Mesothelial cell of epicardium (in vitro differentiated cells): ENCODE results near the gene FAM237B. TPM values are rescaled to one million over a fixed set of nuclear protein-coding genes. Genes with fewer than 3 reads are reported as not detected.

ENCODE experiments used
- DNase-seq, 2 experiments: peaks; one replicate each; pipeline ENCODE4 v3.0.0; 2021; ENCODE audit warnings: low spot score in 2 of 2; ENCODE audit not compliant: unreplicated experiment in 2 of 2
- H3K27ac Mint-ChIP-seq: 2 replicates; pipeline ENCODE4 v1.8.0; 2021; ENCODE audit warnings: mixed read lengths
- H3K27me3 Mint-ChIP-seq: 2 replicates; pipeline ENCODE4 v1.8.0; 2021; ENCODE audit warnings: low read depth, mixed read lengths
- H3K36me3 Mint-ChIP-seq: 2 replicates; pipeline ENCODE4 v1.8.0; 2021; ENCODE audit warnings: mixed read lengths
- H3K4me1 Mint-ChIP-seq: 2 replicates; pipeline ENCODE4 v1.8.0; 2021; ENCODE audit warnings: mixed read lengths
- H3K4me3 Mint-ChIP-seq: 2 replicates; pipeline ENCODE4 v1.8.0; 2021; ENCODE audit warnings: mild to moderate bottlenecking, moderate library complexity, mixed read lengths
- H3K9me3 Mint-ChIP-seq: 2 replicates; pipeline ENCODE4 v1.8.0; 2021; ENCODE audit warnings: mixed read lengths
- total RNA-seq: library from RNA; stranded (reverse); gene quantifications from 3 replicates; pipeline ENCODE4 v1.2.1, GENCODE V29; 2021
- TF ChIP-seq, protein P1 (sequence below): fragments of 200-600 bp; sonication (generic); IDR thresholded peaks from one replicate; pipeline ENCODE4 v1.5.0; 2021; ENCODE audit warnings: antibody characterized with exemption; ENCODE audit not compliant: unreplicated experiment

Gene FAM237B
- total RNA-seq, 1 donor from 2014 or later = not detected

DNA sequence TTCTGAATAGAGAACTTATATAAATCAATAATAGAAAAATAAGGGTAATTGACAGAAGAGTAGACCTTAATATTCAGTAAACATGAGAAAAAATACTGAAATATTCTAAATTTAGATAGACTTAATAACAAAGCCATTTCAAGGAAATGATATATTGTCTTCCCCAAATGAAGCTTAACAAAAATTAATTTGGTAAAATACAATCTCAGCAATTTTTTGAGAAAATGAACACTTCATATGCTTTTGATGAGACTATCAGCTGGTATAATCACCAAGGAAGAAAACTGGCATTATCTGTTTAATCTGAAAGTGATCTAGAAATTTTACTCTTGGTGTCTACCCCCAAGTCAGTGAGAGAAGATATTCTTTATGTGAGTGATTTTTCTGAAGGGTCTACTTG is 1.7 kb upstream of the FAM237B start:
- Mint-ChIP-seq H3K27ac (no peak overlapping the region), H3K36me3 (no peaks in the 10 kb centered on the region), H3K27me3 (peaks cover 75% of the 10 kb centered on the region), H3K4me1 (peaks cover 5% of the 10 kb centered on the region), H3K4me3 (no peak overlapping the region), H3K9me3 (no peaks in the 10 kb centered on the region)
- TF ChIP-seq, protein P1, sequence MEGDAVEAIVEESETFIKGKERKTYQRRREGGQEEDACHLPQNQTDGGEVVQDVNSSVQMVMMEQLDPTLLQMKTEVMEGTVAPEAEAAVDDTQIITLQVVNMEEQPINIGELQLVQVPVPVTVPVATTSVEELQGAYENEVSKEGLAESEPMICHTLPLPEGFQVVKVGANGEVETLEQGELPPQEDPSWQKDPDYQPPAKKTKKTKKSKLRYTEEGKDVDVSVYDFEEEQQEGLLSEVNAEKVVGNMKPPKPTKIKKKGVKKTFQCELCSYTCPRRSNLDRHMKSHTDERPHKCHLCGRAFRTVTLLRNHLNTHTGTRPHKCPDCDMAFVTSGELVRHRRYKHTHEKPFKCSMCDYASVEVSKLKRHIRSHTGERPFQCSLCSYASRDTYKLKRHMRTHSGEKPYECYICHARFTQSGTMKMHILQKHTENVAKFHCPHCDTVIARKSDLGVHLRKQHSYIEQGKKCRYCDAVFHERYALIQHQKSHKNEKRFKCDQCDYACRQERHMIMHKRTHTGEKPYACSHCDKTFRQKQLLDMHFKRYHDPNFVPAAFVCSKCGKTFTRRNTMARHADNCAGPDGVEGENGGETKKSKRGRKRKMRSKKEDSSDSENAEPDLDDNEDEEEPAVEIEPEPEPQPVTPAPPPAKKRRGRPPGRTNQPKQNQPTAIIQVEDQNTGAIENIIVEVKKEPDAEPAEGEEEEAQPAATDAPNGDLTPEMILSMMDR = no peak
- DNase-seq = no peak

DNA sequence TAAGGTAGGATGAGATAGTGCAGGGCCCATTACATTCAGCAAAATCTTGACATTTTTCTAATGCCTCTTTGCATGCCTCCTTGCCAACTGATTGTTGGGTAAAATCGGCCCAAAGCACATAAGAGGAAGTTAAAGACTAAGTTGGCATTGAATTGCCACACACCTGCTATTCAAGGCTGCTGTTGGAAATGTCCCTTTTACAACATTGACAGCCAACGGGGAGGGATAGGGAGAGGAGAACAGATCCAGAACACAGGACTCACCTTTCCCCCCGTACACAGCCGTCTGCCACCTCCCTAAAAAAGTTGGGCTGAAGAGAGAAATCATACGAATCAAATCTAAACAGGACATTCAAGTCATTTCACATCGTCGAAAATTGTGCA is 695 bp downstream of the FAM237B start:
- TF ChIP-seq, protein P1 = no peak
- peak overlapping the region; percentile 51 for H3K4me3 Mint-ChIP-seq
- no peak overlapping the region for H3K27ac Mint-ChIP-seq
- no peaks in the 10 kb centered on the region for H3K9me3 Mint-ChIP-seq
- H3K36me3 Mint-ChIP-seq = no peaks in the 10 kb centered on the region
- H3K4me1 Mint-ChIP-seq = peaks cover 5% of the 10 kb centered on the region
- H3K27me3 Mint-ChIP-seq = peaks cover 85% of the 10 kb centered on the region
- no peak for DNase-seq

DNA sequence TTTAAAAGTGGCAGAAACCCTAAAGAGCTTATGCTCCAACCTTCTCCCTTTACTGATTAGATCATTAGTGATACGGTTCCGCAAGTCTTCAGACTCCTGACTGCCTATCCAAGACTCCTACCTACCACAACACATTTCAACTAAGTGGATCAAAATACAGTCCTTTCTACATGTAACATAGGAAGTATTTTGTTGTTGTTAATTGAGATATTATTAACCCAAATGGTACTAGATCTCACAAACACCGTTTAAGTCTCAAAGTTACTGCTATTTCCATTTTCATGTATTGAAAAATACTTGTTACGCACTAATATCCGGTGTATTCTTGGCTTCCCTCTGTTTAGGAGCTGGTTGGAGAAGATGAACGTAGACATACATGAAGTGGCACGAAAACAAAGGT is 1.1 kb downstream of the FAM237B start:
- Mint-ChIP-seq H3K9me3 (no peaks in the 10 kb centered on the region), H3K4me1 (peaks cover 5% of the 10 kb centered on the region), H3K27ac (no peak overlapping the region), H3K36me3 (no peaks in the 10 kb centered on the region), H3K4me3 (no peak overlapping the region), H3K27me3 (peaks cover 84% of the 10 kb centered on the region)
- TF ChIP-seq, protein P1 = no peak
- DNase-seq = no peak

DNA sequence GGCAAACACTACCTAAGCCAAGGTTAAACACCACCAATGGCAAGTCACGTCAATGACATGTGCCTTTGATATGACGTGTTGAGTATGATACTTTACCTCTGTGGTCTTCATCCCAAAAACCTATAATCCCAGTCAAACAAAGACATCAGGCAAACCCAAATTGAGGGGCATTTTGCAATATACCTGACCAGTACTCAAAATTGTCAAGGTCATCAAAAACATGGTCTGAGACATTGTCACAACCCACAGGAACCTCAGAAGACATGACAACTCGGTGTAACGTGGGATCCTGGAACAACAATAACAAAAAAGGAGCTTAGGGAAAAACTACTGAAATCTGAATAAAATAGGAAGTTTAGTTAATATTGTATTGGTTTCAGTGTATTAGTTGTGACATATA is 7.2 kb downstream of the FAM237B start:
- Mint-ChIP-seq H3K36me3 (no peaks in the 10 kb centered on the region), H3K4me3 (no peak overlapping the region), H3K27ac (no peak overlapping the region), H3K4me1 (no peaks in the 10 kb centered on the region), H3K9me3 (no peaks in the 10 kb centered on the region), H3K27me3 (peaks cover 31% of the 10 kb centered on the region)
- TF ChIP-seq, protein P1 = no peak
- no peak for DNase-seq

DNA sequence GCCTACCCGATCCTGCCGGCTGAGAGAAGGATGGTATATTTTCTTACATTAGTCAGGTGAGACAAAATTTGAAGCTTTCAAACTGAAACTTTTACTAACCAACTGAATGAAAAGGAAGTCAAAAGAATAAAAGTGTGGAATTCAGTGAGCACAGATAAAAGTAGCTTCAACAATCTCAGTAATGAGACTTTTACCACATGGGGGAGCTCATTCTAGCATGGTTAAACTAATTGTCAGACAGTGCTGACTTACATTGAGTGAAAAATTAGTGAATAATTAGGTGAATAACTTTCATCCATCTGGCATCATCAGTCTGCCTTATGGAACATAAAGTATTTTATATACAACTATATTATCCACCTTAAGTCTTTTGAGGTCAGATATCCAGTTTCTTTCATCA is 8.4 kb downstream of the FAM237B start:
- no peak for DNase-seq
- Mint-ChIP-seq H3K4me3 (no peak overlapping the region), H3K27me3 (peaks cover 23% of the 10 kb centered on the region), H3K9me3 (no peaks in the 10 kb centered on the region), H3K27ac (no peak overlapping the region), H3K36me3 (no peaks in the 10 kb centered on the region), H3K4me1 (no peaks in the 10 kb centered on the region)
- TF ChIP-seq, protein P1 = no peak

DNA sequence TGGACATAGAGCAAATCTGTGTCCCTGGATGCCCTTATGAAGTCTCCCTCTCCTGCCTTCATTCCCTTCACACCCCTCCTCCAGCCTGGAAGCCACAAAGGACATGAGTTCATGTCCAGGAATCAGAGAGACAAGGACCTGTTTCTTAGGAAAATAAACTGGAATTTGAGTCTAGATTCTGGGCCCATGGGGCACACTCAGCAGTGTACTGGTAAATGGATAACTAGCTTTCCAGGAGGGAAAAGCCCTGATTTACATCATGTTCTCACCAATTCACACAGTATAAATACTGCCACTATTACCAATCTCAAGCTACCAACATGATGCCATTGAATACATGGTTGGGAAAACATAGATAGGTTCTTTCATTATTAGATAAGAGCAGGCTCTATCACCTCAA is 9.9 kb downstream of the FAM237B start:
- H3K4me1 Mint-ChIP-seq = no peaks in the 10 kb centered on the region
- no peaks in the 10 kb centered on the region for H3K36me3 Mint-ChIP-seq
- H3K27ac Mint-ChIP-seq = no peak overlapping the region
- no peaks in the 10 kb centered on the region for H3K9me3 Mint-ChIP-seq
- H3K27me3 Mint-ChIP-seq = peaks cover 7% of the 10 kb centered on the region
- TF ChIP-seq, protein P1 = no peak
- H3K4me3 Mint-ChIP-seq = no peak overlapping the region
- no peak for DNase-seq
